Inflammatory macrophage treated with lipopolysaccharide for 1 hour (primary cell): ENCODE data around the gene GPC6.

Source experiments
- DNase-seq, 2 donors: peaks; one replicate each; pipeline ENCODE4 v3.0.0-alpha.2; 2020 to 2022

GPC6 gene

GRCh38 chr13:93325303-93326233 is 99.0 kb downstream of the GPC6 start:
- DNase-seq: no peak

GRCh38 chr13:93326234-93326811 is 99.7 kb downstream of the GPC6 start:
- no peak for DNase-seq

- DNase-seq: no peak
These were observed 102.3 kb downstream of the GPC6 start for GRCh38 chr13:93328943-93329342.

- DNase-seq: no peak
These were observed 110.1 kb downstream of the GPC6 start for GRCh38 chr13:93336728-93337127.

GRCh38 chr13:93338030-93338429 is 111.4 kb downstream of the GPC6 start:
- DNase-seq: no peak

GRCh38 chr13:93338906-93339305 is 112.3 kb downstream of the GPC6 start:
- no peak for DNase-seq

GRCh38 chr13:93339550-93339949 is 112.9 kb downstream of the GPC6 start:
- no peak for DNase-seq

GRCh38 chr13:93341517-93341916 is 114.9 kb downstream of the GPC6 start:
- DNase-seq: no peak

GRCh38 chr13:93343097-93343496 is 116.5 kb downstream of the GPC6 start:
- DNase-seq: no peak

GRCh38 chr13:93344048-93344705 is 117.6 kb downstream of the GPC6 start:
- DNase-seq: no peak

GRCh38 chr13:93345024-93345423 is 118.4 kb downstream of the GPC6 start:
- DNase-seq: no peak

- no peak for DNase-seq
These were observed 119.2 kb downstream of the GPC6 start for GRCh38 chr13:93345770-93346169.

- no peak for DNase-seq
These were observed 126.0 kb downstream of the GPC6 start for GRCh38 chr13:93352616-93353015.

GRCh38 chr13:93355094-93355493 is 128.5 kb downstream of the GPC6 start:
- DNase-seq: no peak

- DNase-seq: no peak
These were observed 129.9 kb downstream of the GPC6 start for GRCh38 chr13:93356469-93356868.

GRCh38 chr13:93360021-93360420 is 133.4 kb downstream of the GPC6 start:
- DNase-seq: no peak

GRCh38 chr13:93361703-93362102 is 135.1 kb downstream of the GPC6 start:
- no peak for DNase-seq

GRCh38 chr13:93364166-93364565 is 137.6 kb downstream of the GPC6 start:
- no peak for DNase-seq

- DNase-seq: no peak
These were observed 141.7 kb downstream of the GPC6 start for GRCh38 chr13:93368296-93368695.

GRCh38 chr13:93368718-93369117 is 142.1 kb downstream of the GPC6 start:
- DNase-seq: no peak

- no peak for DNase-seq
These were observed 146.2 kb downstream of the GPC6 start for GRCh38 chr13:93372856-93373255.

- DNase-seq: no peak
These were observed 148.9 kb downstream of the GPC6 start for GRCh38 chr13:93375491-93375890.

- DNase-seq: no peak
These were observed 150.6 kb downstream of the GPC6 start for GRCh38 chr13:93377196-93377595.

GRCh38 chr13:93378184-93378583 is 151.6 kb downstream of the GPC6 start:
- DNase-seq: no peak
